NCI-H2171 (cell line): ENCODE results near the gene ACYP1.
"Not testable (repeated sequence)": the region's sequence is repeated elsewhere in the genome, so short reads cannot be mapped to it uniquely, and the experiment has no call there.

Experiments used
- DNase-seq: peaks from one replicate; lab custom pipeline; 2025; lab: John Stamatoyannopoulos, UW

ACYP1 gene

GRCh38 chr14:75068294-75069120 is 4.7 kb upstream of the ACYP1 start:
- no peak for DNase-seq

GRCh38 chr14:75067765-75068164 is 3.9 kb upstream of the ACYP1 start:
- DNase-seq: not testable (repeated sequence)

- DNase-seq: no peak
These were observed 3.4 kb upstream of the ACYP1 start for GRCh38 chr14:75067212-75067611.

- DNase-seq: no peak
These were observed 2.9 kb upstream of the ACYP1 start for GRCh38 chr14:75066691-75067090.

- DNase-seq: no peak
These were observed 362 bp upstream of the ACYP1 start for GRCh38 chr14:75064205-75064567.

- DNase-seq: no peak
These were observed 811 bp downstream of the ACYP1 start for GRCh38 chr14:75063013-75063412.

- DNase-seq: no peak
These were observed 3.4 kb downstream of the ACYP1 start for GRCh38 chr14:75060420-75060819.

- DNase-seq: no peak
These were observed 4.2 kb downstream of the ACYP1 start for GRCh38 chr14:75059642-75060041.

GRCh38 chr14:75054421-75054820 is 9.4 kb downstream of the ACYP1 start:
- DNase-seq: no peak

GRCh38 chr14:75053396-75054291 is 10.2 kb downstream of the ACYP1 start:
- no peak for DNase-seq

GRCh38 chr14:75051556-75051899 is 12.3 kb downstream of the ACYP1 start:
- DNase-seq: no peak

- peak; percentile 91 for DNase-seq
These were observed 12.8 kb downstream of the ACYP1 start, which contains the start of gene MLH3 for GRCh38 chr14:75050852-75051555. Gene MLH3 (minus strand): TSS chr14:75051467. CDS start chr14:75049655, 1,812 bp downstream.

- DNase-seq: no peak
These were observed 14.1 kb downstream of the ACYP1 start for GRCh38 chr14:75049731-75050201.

GRCh38 chr14:75049136-75049535 is 14.7 kb downstream of the ACYP1 start:
- DNase-seq: no peak

GRCh38 chr14:75048101-75048500 is 15.7 kb downstream of the ACYP1 start:
- no peak for DNase-seq

GRCh38 chr14:75047506-75047905 is 16.3 kb downstream of the ACYP1 start:
- DNase-seq: no peak

- no peak for DNase-seq
These were observed 16.9 kb downstream of the ACYP1 start for GRCh38 chr14:75046899-75047298.

GRCh38 chr14:75046275-75046674 is 17.5 kb downstream of the ACYP1 start:
- no peak for DNase-seq

GRCh38 chr14:75044752-75045151 is 19.1 kb downstream of the ACYP1 start:
- no peak for DNase-seq

GRCh38 chr14:75044322-75044721 is 19.5 kb downstream of the ACYP1 start:
- peak; percentile 7 for DNase-seq

- no peak for DNase-seq
These were observed 21.8 kb downstream of the ACYP1 start for GRCh38 chr14:75042035-75042434.

GRCh38 chr14:75041613-75042012 is 22.2 kb downstream of the ACYP1 start:
- no peak for DNase-seq
